GM18508 (cell line): ENCODE measurements around the gene NEMP1.

Experiments
- ATAC-seq: cut with Tn5 transposase; IDR thresholded peaks from one replicate; pipeline ENCODE4 v1.9.1; 2021; ENCODE audit warnings: moderate number of reproducible peaks; ENCODE audit not compliant: insufficient read depth, unreplicated experiment

Gene NEMP1

DNA sequence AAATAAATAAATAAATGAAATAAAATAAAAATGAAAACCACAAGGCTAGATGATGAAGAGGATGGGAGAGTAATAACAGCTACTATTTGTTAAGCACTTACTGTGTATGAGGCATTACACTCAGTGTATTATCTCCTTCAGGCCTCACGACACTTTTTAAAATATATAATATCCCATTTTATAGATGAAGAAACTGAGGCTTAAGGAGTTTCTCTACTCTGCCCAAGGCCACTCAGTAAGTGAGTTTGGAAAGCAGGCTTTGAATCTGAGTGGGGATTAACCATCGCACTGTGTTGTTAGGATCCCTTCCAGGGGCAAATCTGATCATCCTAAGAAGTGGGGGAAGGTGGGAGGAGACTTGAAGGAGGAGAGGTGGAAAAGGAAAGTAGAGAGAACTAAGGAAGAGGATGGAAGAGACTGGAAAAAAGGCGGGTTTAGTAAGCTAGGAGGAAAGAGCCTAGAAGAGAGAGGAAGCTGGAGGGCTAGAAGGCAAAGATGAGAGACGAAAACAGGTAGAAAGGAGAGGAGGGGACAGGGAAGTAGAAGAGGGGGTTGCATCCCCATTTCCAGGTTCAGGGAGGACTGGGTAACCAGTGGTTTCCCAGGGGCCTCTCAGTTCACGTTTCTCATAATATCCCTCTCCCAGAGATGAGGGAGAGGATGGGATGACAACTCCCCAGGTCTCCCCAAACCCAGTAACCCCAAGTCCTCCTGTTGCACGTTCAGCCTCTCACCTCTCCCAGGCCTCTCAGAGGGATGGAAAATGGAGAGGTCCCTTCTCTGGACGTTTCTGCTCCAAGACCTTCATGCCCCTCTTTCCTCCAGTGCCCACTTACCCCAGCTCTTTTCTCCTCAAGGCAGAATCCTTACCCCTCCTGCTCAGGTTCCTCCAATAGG lies 30.9 kb upstream of the NEMP1 start:
- ATAC-seq: no peak

- no peak for ATAC-seq
Observed at GRCh38 chr12:57107456-57108155, 29.0 kb upstream of the NEMP1 start.

DNA sequence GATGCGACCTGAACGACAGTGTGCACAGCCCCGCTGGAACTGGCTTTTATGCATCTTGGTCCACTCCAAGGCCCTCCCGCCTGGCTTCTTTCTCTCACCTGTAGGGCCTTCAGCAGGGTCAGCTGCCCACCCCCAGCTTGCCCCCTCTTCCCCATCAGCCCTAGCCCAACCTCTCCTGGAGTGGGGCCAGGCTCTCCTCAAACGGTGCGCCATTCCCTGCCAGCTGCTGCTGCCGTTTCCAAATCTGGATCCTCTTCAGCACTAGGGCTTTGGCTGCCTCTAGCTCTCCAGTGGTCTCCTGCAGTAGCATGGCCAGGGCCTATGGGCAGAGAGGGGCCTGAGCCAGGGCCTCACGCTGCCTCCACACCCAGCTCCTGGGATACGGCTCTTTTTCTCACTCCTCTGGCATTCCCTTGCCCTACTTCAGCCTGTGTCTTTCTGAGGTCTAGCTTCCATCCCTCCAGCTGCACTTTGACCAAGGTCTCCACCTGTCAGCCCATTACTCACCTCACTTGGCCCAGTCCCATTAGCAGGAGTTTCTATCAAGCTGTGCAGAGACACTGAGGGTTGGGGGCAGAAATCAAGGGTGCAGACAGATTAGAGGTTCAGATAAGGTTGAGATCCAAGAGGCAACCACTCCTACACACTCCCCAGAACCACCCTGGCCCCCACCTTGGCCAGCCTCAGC lies 27.6 kb upstream of the NEMP1 start:
- ATAC-seq: no peak

- no peak for ATAC-seq
Observed at GRCh38 chr12:57105011-57105753, 26.6 kb upstream of the NEMP1 start.

GRCh38 chr12:57104292-57104910 lies 25.8 kb upstream of the NEMP1 start:
- ATAC-seq: no peak

GRCh38 chr12:57103856-57104255 lies 25.3 kb upstream of the NEMP1 start:
- no peak for ATAC-seq

DNA sequence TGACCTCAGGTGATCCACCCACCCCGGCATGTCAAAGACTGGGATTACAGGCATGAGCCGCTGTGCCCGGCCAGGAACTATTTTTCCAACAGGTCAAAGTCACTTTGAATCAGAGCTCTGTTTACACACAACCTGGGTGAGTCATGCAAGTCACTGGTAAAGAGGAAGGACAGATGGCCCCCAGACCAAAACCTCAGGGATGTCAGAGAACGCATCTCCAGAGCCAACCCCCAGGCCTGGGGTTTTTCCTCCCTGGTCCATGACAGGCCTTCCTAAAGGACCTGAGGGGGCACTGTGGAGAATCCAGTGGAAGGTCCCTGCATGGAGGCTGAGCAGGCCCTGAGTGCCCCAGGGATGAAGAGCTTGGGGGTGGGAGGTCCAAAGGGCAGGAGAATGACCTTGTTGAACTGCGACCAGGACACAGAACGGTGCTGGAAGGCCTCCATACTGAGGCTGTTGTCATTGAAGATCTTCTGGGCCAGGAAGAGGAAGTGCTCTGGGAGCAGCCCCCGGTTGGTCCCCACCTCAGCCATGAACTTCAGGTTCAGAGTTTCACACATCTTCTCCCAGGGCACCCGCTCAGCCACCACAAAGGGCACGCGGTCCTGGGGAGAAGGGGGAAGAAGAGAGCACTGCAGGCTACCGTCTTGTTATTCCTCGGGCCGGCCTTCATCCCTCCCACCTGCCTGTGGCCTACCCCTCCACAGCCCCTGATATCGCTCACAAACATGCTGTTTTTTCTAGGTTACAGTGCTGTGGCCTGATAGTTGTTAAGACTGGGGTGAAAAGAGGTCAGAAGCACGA lies 23.5 kb upstream of the NEMP1 start:
- ATAC-seq: no peak

- ATAC-seq: no peak
Observed at GRCh38 chr12:57099766-57100165, 21.2 kb upstream of the NEMP1 start.

DNA sequence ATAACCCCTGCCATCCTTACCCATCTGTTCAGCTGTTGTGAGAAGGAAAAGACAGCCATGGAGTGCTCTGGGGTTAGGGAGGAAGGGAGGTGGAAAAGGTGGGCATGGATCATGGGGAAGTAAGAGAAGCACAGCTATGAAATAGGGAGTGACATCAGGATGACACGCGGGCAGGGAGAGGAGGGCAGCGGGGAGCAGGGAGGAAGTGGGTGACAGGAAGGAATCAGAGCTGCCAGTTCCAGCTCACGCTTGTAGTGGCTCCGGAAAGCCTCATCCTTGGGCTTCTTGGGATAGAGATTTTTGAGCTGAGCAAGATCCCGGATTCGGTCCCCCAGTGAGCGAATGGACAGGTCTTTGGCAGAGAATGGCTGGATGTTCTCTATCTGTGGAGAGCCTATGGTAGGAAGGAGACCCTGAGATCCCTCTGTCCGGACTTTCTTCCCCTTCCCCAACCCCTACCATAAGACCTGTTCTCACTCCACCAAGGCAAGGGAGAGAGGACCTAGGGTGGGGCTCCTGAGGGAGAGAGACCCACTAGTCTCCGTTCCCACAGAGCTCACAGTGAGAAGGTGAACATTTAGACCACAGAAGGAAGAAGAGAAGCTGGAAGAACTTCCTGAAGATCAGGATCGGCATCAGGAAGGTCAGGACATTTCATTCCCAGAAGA lies 20.6 kb upstream of the NEMP1 start:
- ATAC-seq: no peak

DNA sequence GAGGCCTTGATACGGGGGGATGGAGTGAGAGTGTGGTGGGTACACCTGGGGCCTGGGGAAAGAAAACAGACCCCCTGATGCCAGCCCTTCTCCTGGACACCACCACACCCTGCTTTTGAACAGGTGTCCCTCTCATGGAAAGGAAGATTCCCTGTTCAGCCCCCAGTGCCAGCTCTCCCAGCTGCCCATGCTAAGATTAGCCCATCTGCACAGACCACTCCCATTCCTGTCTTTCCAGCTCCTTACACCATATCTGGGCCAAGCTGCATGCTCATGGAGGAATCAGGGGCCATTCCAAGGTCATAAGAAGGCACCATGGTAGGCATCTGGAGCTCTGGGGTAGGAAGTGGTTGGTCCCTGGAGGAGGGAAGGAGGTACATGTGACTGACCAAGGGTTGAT lies 20.0 kb upstream of the NEMP1 start:
- ATAC-seq: no peak

DNA sequence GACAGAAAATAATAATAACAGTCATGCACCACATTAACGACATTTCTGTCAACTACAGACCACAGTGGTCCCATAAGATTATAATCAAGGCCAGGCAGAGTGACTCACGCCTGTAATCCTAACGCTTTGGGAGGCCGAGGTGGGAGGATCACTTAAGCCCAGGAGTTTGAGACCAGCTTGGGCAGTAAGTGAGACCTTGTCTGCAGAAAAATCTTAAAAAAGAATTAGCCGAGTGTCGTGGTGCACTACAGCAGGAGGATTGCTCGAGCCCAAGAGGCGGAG lies 18.9 kb upstream of the NEMP1 start:
- no peak for ATAC-seq

- ATAC-seq: no peak
Observed at GRCh38 chr12:57096748-57097553, 18.4 kb upstream of the NEMP1 start.

GRCh38 chr12:57096099-57096572 lies 17.5 kb upstream of the NEMP1 start:
- ATAC-seq: no peak

DNA sequence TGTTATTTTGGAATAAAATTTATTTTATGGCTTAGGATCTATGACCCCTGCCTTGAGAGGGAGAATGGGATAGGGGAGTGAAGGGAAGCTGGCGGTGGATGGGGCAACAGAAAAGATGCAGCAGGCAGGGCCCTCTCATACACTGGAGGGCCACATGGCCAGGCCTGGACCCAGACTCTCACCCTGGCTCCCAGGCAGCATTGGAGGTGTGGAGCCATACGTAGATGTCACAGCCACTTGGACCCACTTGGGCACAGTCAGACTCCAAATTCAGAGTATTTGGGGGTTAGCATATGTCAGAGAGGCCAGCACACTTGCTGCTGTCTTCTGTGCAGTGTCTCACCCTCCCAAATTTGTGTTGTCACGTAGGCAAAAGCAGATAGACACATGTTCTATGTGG lies 16.8 kb upstream of the NEMP1 start:
- ATAC-seq: no peak

GRCh38 chr12:57094208-57095160 lies 15.9 kb upstream of the NEMP1 start:
- ATAC-seq: no peak

DNA sequence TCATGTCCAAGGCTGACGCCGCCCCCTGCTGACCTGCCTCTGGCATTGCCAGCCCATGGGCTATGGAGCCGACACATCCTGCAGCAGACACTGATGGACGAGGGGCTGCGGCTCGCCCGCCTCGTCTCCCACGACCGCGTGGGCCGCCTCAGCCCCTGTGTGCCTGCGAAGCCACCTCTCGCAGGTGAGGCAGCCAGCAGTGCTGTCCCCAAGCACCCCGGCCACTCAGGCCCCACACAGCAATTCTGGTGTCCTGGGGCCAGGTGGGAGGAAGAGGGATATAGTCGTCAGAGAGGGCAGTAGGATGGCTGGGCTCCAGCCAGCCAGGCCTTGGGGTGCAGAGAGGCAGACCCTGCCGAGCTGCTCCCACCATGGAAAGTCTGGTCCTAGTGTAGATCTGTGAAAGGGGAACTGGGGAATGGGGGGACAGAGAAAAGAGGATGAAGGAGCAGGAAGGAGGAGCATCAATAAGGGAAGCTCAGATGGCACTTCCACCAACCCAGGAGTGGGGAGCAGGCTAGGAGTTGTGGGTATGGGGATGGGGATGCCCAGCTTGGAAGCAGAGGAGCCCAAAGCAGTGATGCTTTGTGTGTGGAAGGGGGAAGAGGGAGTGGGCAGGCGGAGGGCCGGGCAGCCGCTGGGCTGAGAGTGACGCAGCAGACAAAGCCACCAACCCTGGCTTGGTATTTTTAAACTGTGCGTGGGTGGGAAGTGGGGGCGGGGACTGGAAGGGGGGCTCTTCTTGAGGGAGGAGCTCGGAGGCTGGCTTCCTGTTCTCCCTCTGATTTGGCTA lies 15.0 kb upstream of the NEMP1 start:
- no peak for ATAC-seq
